ENCODE measurements around the gene GOLGA6L26. TPM values are rescaled to one million over a fixed set of nuclear protein-coding genes. Genes with fewer than 3 reads are reported as not detected.
"Not testable (repeated sequence)": the region's sequence is repeated elsewhere in the genome, so short reads cannot be mapped to it uniquely, and the experiment has no call there.

GOLGA6L26 gene
- total RNA-seq, 1 experiment from 2014 or later, result not detected

- DNase-seq (no peak), ATAC-seq (no peak)
- intact Hi-C loops (cut with micrococcal nuclease), result no loop called here
- Histone ChIP-seq H3F3A (ENCODE audit: low read length, unreplicated experiment) (no peaks in the 10 kb centered on the region), H2AFZ (ENCODE audit: low read length) (no peak overlapping the region), H3K4me2 (ENCODE audit: low read length) (no peak overlapping the region), H3K9me3 (ENCODE audit: low read length) (no peaks in the 10 kb centered on the region), H3K79me2 (ENCODE audit: low read length) (no peaks in the 10 kb centered on the region), H3K9me2 (replicated peaks; ENCODE audit: low read length) (no peaks in the 10 kb centered on the region), H3K27ac (ENCODE audit: low read length) (no peak overlapping the region), H3K4me3 (ENCODE audit: low read length) (no peak overlapping the region), H4K20me1 (ENCODE audit: low read length) (no peaks in the 10 kb centered on the region), H3K9ac (ENCODE audit: low read length) (no peak overlapping the region), H3K36me3 (ENCODE audit: low read depth, low read length) (no peaks in the 10 kb centered on the region), H3K4me1 (ENCODE audit: insufficient read depth, low read length) (no peaks in the 10 kb centered on the region), H3K27me3 (ENCODE audit: low read length) (peaks cover 42% of the 10 kb centered on the region)
- BruUV-seq (replicated peaks), result no TSS peak
- ChIA-PET CTCF (no interaction called here), POLR2A (ENCODE audit: unreplicated experiment) (no interaction called here)
- TF ChIP-seq EZH2phosphoT487 (IDR thresholded peaks at IDR 0.05; ENCODE audit: borderline replicate concordance, low read length), result no peak
- no peak for TF ChIP-seq CTCF (conservative IDR thresholded peaks at IDR 0.05; ENCODE audit: low read depth, low read length)
- no peak for TF ChIP-seq EZH2 (IDR thresholded peaks at IDR 0.05; ENCODE audit: low read length, unreplicated experiment)
Observed at GRCh38 chr15:23372284-23372683, 38.3 kb upstream of the GOLGA6L26 start.

DNA sequence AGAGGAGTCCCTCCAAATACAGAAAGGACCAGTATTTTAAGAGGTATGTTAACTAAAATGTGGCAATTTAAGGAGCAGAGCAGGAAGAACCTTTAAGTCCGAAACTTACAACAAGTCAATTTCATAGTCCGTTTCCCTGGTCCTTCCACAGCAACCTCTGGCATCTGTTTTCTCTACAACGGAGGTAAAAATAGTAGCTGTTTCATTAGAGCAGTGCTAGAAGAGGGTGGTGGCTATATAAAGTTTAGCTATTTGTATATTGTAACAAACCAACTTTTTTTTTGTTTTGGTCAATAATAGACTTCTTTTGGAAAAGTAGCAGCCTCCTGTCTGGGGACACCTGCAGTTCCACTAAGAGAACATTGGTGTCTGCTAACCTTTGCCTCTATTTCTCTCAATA, 37.9 kb upstream of the GOLGA6L26 start:
- H3K9ac ChIP-seq (ENCODE audit: low read length); BruUV-seq (replicated peaks); H3K4me3 ChIP-seq (ENCODE audit: low read length); H3K9me3 ChIP-seq (ENCODE audit: low read length); H3K79me2 ChIP-seq (ENCODE audit: low read length); H3K4me1 ChIP-seq (ENCODE audit: insufficient read depth, low read length); intact Hi-C loops (cut with micrococcal nuclease); ATAC-seq; H3F3A ChIP-seq (ENCODE audit: low read length, unreplicated experiment); DNase-seq; H4K20me1 ChIP-seq (ENCODE audit: low read length); CTCF ChIA-PET; H3K36me3 ChIP-seq (ENCODE audit: low read depth, low read length); H3K27ac ChIP-seq (ENCODE audit: low read length); H2AFZ ChIP-seq (ENCODE audit: low read length); H3K9me2 ChIP-seq (replicated peaks; ENCODE audit: low read length); H3K4me2 ChIP-seq (ENCODE audit: low read length); POLR2A ChIA-PET (ENCODE audit: unreplicated experiment): not testable (repeated sequence)
- H3K27me3 ChIP-seq (ENCODE audit: low read length), result peaks cover 38% of the 10 kb centered on the region

- POLR2A ChIA-PET (ENCODE audit: unreplicated experiment); ATAC-seq; H3K4me1 ChIP-seq (ENCODE audit: insufficient read depth, low read length); H3K27ac ChIP-seq (ENCODE audit: low read length); H3K36me3 ChIP-seq (ENCODE audit: low read depth, low read length); H3F3A ChIP-seq (ENCODE audit: low read length, unreplicated experiment); H3K79me2 ChIP-seq (ENCODE audit: low read length); DNase-seq; H3K4me3 ChIP-seq (ENCODE audit: low read length); H2AFZ ChIP-seq (ENCODE audit: low read length); H3K9me2 ChIP-seq (replicated peaks; ENCODE audit: low read length); CTCF ChIA-PET; H3K9ac ChIP-seq (ENCODE audit: low read length); H4K20me1 ChIP-seq (ENCODE audit: low read length); H3K9me3 ChIP-seq (ENCODE audit: low read length); BruUV-seq (replicated peaks); H3K4me2 ChIP-seq (ENCODE audit: low read length); intact Hi-C loops (cut with micrococcal nuclease): not testable (repeated sequence)
- peaks cover 31% of the 10 kb centered on the region for H3K27me3 ChIP-seq (ENCODE audit: low read length)
Observed at GRCh38 chr15:23371134-23371533, 37.1 kb upstream of the GOLGA6L26 start.

- no peak overlapping the region for H3K27ac ChIP-seq (ENCODE audit: low read length)
- peaks cover 25% of the 10 kb centered on the region for H3K27me3 ChIP-seq (ENCODE audit: low read length)
- ChIA-PET CTCF (no interaction called here), POLR2A (ENCODE audit: unreplicated experiment) (no interaction called here)
- TF ChIP-seq EZH2phosphoT487 (IDR thresholded peaks at IDR 0.05; ENCODE audit: borderline replicate concordance, low read length) (no peak), CTCF (conservative IDR thresholded peaks at IDR 0.05; ENCODE audit: low read depth, low read length) (no peak), EZH2 (IDR thresholded peaks at IDR 0.05; ENCODE audit: low read length, unreplicated experiment) (no peak)
- H3K36me3 ChIP-seq (ENCODE audit: low read depth, low read length), result no peaks in the 10 kb centered on the region
- no peaks in the 10 kb centered on the region for H3F3A ChIP-seq (ENCODE audit: low read length, unreplicated experiment)
- H2AFZ ChIP-seq (ENCODE audit: low read length), result no peak overlapping the region
- H3K4me3 ChIP-seq (ENCODE audit: low read length), result no peak overlapping the region
- H4K20me1 ChIP-seq (ENCODE audit: low read length), result no peaks in the 10 kb centered on the region
- no peaks in the 10 kb centered on the region for H3K4me1 ChIP-seq (ENCODE audit: insufficient read depth, low read length)
- ATAC-seq (no peak), DNase-seq (no peak)
- intact Hi-C loops (cut with micrococcal nuclease), result no loop called here
- H3K79me2 ChIP-seq (ENCODE audit: low read length), result no peaks in the 10 kb centered on the region
- H3K4me2 ChIP-seq (ENCODE audit: low read length), result no peak overlapping the region
- no peaks in the 10 kb centered on the region for H3K9me3 ChIP-seq (ENCODE audit: low read length)
- no peaks in the 10 kb centered on the region for H3K9me2 ChIP-seq (replicated peaks; ENCODE audit: low read length)
- H3K9ac ChIP-seq (ENCODE audit: low read length), result no peak overlapping the region
- BruUV-seq (replicated peaks), result no TSS peak
Observed at GRCh38 chr15:23370578-23370977, 36.6 kb upstream of the GOLGA6L26 start.

DNA sequence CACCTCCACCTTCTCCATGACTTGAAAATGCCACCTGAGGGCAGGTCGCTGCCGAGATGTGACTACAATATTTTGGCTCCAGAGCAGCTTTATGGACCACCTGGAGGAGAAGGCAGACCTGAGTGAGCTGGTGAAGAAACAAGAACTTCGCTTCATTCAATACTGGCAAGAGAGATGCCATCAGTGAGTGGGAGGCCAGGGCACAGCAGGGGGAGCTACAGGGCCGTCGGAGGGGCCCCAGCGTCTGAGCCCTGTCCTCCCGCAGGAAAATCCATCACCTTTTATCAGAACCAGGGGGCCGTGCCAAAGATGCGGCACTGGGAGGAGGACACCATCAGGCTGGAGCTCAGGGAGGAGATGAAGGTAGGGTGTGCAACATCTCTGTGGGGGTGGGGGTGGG, 30.3 kb upstream of the GOLGA6L26 start:
- H3F3A ChIP-seq (ENCODE audit: low read length, unreplicated experiment); H3K4me3 ChIP-seq (ENCODE audit: low read length); H3K9ac ChIP-seq (ENCODE audit: low read length); H3K36me3 ChIP-seq (ENCODE audit: low read depth, low read length); H3K9me3 ChIP-seq (ENCODE audit: low read length); H3K9me2 ChIP-seq (replicated peaks; ENCODE audit: low read length); intact Hi-C loops (cut with micrococcal nuclease); H4K20me1 ChIP-seq (ENCODE audit: low read length); H3K4me2 ChIP-seq (ENCODE audit: low read length); H3K27me3 ChIP-seq (ENCODE audit: low read length); ATAC-seq; BruUV-seq (replicated peaks); DNase-seq; H3K27ac ChIP-seq (ENCODE audit: low read length); H2AFZ ChIP-seq (ENCODE audit: low read length); H3K4me1 ChIP-seq (ENCODE audit: insufficient read depth, low read length); CTCF ChIA-PET; POLR2A ChIA-PET (ENCODE audit: unreplicated experiment); H3K79me2 ChIP-seq (ENCODE audit: low read length): not testable (repeated sequence)
